GM18909 (cell line): ENCODE measurements around the gene ANG.
"Not testable (repeated sequence)": the region's sequence is repeated elsewhere in the genome, so short reads cannot be mapped to it uniquely, and the experiment has no call there.

Experiments used
- ATAC-seq: cut with Tn5 transposase; IDR thresholded peaks from one replicate; pipeline ENCODE4 v1.9.1; 2021; ENCODE audit warnings: mild to moderate bottlenecking; ENCODE audit not compliant: unreplicated experiment, poor library complexity

ANG gene

DNA sequence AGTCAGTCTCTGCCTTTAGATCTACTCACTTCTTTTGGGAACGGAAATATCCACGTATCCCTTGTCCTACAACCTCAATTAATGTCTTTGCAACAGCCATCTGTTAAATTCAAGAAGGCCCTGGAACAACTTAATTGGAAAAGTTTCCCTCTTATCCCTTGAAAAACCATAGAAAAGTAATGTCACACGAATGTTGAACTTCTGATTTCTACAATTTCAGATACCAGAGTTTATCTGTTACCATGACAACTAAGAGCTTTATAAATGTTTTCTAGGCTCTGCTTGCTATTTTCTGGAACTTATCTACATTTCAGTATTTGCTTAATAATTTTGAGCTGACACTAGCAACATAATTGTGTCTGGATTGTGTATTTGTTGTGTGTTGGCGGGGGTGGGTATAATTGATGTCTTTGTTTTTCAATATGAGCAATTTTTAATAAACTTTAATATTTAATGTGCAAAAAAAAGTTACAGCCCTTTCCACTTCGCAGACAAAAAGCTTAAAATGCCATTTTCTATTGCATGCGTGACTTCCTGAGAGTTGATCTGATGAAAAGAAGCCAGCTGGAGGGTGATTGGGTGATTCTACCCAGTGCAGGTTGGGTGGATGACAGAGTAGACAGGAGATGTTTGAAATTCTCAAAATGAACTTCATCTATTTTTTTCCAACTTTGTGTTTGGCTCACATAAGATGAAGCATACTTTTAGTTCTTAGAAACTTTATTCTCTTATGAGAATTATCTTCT lies 45.3 kb downstream of the ANG start:
- ATAC-seq = no peak

DNA sequence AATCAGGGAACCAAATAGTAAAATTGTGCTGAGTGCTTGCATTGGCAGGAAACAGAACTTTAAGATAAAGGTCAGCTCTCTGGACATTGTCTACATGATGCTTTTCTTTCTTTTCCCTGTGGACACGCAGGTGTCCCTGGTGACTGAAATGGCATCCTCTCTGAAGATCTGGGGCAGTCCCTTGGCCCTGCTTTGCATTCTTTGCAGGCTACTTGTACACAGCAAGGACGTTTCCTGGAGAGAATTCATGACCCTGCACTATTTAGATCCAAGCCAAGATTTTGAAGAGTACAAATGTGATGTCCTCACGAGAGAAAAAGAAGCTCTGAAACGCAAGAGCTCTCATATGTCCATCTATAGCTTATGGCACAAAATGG lies 45.9 kb downstream of the ANG start:
- ATAC-seq = no peak

DNA sequence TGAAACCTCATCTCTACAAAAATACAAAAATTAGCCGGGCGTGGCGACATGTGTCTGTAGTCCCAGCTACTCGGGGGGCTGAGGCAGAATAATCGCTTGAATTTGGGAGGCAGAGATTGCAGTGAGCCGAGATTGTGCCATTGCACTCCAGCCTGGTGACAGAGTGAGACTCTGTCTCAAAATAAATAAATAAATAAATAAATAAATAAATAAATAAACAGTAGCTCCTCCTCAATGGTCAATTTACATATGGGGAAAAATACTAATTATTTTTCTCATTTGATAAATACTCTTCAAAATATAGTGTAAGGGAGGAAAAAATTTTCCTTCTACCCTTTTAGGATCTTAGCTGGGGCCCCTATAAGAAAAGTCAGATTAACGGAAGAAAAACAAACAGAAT lies 49.7 kb downstream of the ANG start:
- not testable (repeated sequence) for ATAC-seq

DNA sequence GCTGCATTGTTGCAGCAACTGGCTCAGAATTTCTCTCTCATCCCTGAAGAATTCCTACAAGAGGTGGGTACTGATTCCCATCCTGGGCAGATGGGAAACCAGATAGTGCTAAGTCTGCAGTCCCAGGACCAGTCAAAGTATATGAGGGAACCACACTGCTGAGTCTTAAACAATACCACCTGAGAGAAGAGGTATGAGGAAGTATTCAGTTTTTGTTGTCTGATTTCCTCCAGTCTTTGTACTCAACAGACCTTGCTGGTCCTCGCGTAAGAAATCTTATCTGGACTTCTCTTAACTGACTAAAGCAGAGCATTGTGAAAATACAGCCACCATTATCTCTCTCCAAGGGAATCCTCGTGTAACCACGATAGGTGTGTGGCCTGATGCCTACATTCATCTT lies 53.6 kb downstream of the ANG start:
- no peak for ATAC-seq

DNA sequence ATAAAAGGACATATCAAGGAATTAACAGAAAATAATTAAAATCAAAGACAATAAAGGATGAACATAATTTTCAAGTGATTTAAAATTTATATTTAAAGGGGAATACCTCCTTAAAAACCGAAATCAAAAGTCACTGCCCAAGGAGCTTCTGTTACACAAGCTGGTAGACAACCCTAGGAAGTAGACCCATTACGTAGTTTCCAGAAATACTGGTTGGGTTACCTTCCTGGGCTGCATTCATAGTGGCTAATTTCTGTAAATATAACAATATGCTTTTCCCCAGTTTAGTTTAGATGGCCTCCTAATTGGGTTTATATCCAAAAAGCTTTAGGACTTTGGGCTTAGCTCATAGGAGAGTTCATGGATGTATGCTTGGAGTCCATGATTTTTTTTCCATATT lies 55.0 kb downstream of the ANG start:
- ATAC-seq = no peak
